Spleen (tissue), 11 donors: ENCODE data around the gene LIN7A. TPM values are rescaled to one million over a fixed set of nuclear protein-coding genes. Genes with fewer than 3 reads are reported as not detected.

Experiments
- DNase-seq: peaks from one replicate; pipeline ENCODE4 v3.0.0-alpha.2; 2020
- H3K27ac ChIP-seq, 8 donors: fragments of 200-600 bp; sonication (generic) in 7 of 8; 1 replicate in 4 of 8; 2 replicates in 4 of 8; pipeline versions ENCODE4 v1.5.0 to v1.8.0; 2016 to 2021; ENCODE audit warnings: inconsistent platforms in 4 of 8, mild to moderate bottlenecking in 4 of 8, moderate library complexity in 1 of 8
- H3K27me3 ChIP-seq, 7 donors: fragments of 200-600 bp; sonication (generic) in 6 of 7; replicated peaks in 1 of 7; 1 replicate in 4 of 7; 2 replicates in 3 of 7; pipeline versions ENCODE4 v1.5.0 to v1.8.0; 2016 to 2021; ENCODE audit warnings: inconsistent platforms in 3 of 7, mild to moderate bottlenecking in 1 of 7
- H3K36me3 ChIP-seq, 6 donors: fragments of 200-600 bp; sonication (generic) in 5 of 6; 1 replicate in 4 of 6; 2 replicates in 2 of 6; pipeline versions ENCODE4 v1.5.0 to v1.8.0; 2016 to 2021; ENCODE audit warnings: inconsistent platforms in 2 of 6
- H3K4me1 ChIP-seq, 6 donors: fragments of 200-600 bp; sonication (generic) in 5 of 6; 1 replicate in 3 of 6; 2 replicates in 3 of 6; pipeline versions ENCODE4 v1.5.0 to v1.8.0; 2016 to 2021; ENCODE audit warnings: inconsistent platforms in 3 of 6
- H3K4me3 ChIP-seq, 8 donors: fragments of 200-600 bp; sonication (generic) in 7 of 8; 1 replicate in 4 of 8; 2 replicates in 4 of 8; pipeline versions ENCODE4 v1.5.0 to v1.8.0; 2016 to 2021; ENCODE audit warnings: inconsistent platforms in 4 of 8, mild to moderate bottlenecking in 4 of 8, moderate library complexity in 2 of 8
- H3K9me3 ChIP-seq, 8 donors: fragments of 200-600 bp; sonication (generic) in 7 of 8; 1 replicate in 4 of 8; 2 replicates in 4 of 8; pipeline versions ENCODE4 v1.5.0 to v1.8.0; 2016 to 2021; ENCODE audit warnings: inconsistent platforms in 4 of 8
- POLR2A ChIP-seq, 3 donors: fragments of 450-650 bp; IDR thresholded peaks; one replicate each; pipeline ENCODE4 v1.5.1; 2017; ENCODE audit warnings: antibody characterized with exemption in 3 of 3, mild to moderate bottlenecking in 1 of 3
- POLR2AphosphoS5 ChIP-seq, 3 donors: sonication (generic); formaldehyde crosslinking; IDR thresholded peaks; one replicate each; pipeline ENCODE4 v1.5.1; 2017; ENCODE audit warnings: antibody characterized with exemption in 3 of 3
- WGBS, 5 donors: extraction: QIAGEN DNeasy Blood & Tissue Kit in 3 of 5; methylation state at CpG; one replicate each; pipeline versions ENCODE4 v1.1.5 to v1.1.7; 2013 to 2018; 5-methylcytosine and 5-hydroxymethylcytosine counted together
- intact Hi-C: fragments of 100-400 bp; cut with DNase I; formaldehyde crosslinking; loops from one replicate; pipeline ENCODE4 v1.15.0; 2023; ENCODE audit warnings: low total_unique reads
- polyA plus RNA-seq, 3 donors: library from polyadenylated mRNA; stranded (reverse); fragments of 200-250 nt; gene quantifications; one replicate each; pipeline ENCODE4 v1.2.1, GENCODE V29; 2013
- total RNA-seq, 7 donors: library from RNA; depleted of rRNA in 3 of 7; stranded (reverse); fragments of >200 nt in 3 of 7; fragmentation: NEBNext Ultra II Directional in 4 of 7; extraction: Animal tissue kit (Norgen Biotek cat#: 25700) in 4 of 7; gene quantifications; one replicate each; pipeline versions ENCODE4 v1.1.0 to v1.2.1, GENCODE V29; 2016 to 2021
- TF ChIP-seq, protein P1 (sequence below), 11 experiments: fragments of 200-600 bp in 7 of 11; fragments of 450-650 bp in 4 of 11; sonication (generic) in 4 of 11; IDR thresholded peaks in 8 of 11; conservative IDR thresholded peaks in 3 of 11; 1 replicate in 7 of 11; 2 replicates in 4 of 11; pipeline versions ENCODE4 v1.4.0 to v1.8.0; 2016 to 2021; ENCODE audit warnings: antibody characterized with exemption in 11 of 11, inconsistent platforms in 4 of 11, mild to moderate bottlenecking in 1 of 11
- donor health status: healthy with polysubstance abuse.
- donor health status: DM: no; HTN: no; CAD: no; lungs with moderate emphysema.
- donor health status: DM: no; HTN: no; CAD: no.
- donor health status: Bipolar disorder and iron deficiency.
- donor health status: healthy.
- donor health status: DM: no; HTN: no; CAD: no.
- donor health status: DM: yes; HTN: yes; CAD: no.

The LIN7A gene
- total and polyA plus RNA-seq, 10 donors: 1.7 to 31.6 (median 13.1) TPM

DNA sequence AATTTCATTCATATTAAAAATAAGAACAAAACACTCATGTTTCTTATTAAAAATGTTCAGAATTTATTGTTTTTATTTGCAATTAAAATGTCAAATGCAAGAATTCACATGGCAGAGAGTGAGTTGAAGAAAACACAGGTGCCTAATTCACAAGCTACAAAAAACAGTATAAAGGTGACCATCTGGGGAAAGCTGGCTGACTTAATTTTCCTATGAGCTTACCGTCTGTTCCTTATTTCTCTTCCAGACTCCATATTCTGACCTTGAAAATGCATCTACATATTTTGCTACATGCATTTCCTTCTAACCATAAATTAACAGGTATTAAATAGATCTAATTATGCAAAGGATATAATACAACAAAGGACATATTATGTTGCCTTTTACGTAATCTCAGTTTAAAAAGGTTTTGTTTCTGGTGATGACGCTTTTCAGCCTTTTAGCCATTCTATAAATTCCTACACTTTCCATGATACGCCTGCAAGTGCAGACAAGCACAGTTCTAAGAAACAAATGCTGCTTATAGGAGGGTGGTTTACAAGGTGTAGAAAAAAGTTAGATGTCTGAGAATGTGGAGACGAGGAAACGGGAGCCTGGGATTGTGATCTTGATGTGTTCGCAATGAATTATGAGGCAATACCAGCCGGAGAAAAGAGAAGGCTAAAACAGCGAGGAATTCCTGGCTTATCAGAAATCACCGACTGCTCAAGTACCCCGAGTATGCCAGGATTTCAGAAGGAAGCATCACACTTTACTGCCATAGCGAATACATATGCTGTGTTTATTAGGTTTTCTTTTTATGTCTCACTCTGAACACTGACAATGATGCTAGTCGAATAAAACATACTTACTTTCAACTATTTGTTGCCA lies 24.6 kb downstream of the LIN7A start:
- no peak for DNase-seq
- Histone ChIP-seq H3K9me3 (no peaks in the 10 kb centered on the region), H3K36me3 (no peaks in the 10 kb centered on the region), H3K27me3 (no peaks in the 10 kb centered on the region), H3K4me1 (no peaks in the 10 kb centered on the region), H3K4me3 (no peak overlapping the region), H3K27ac (no peak overlapping the region)
- intact Hi-C loops: no loop called here
- 77 to 81% (median 80%) methylated on average over 13 of the region's 13 CpGs for WGBS, 5 donors
- TF ChIP-seq POLR2A (IDR thresholded peaks at IDR 0.05): no peak

- Histone ChIP-seq H3K27me3 (no peaks in the 10 kb centered on the region), H3K27ac (no peak overlapping the region), H3K4me1 (no peaks in the 10 kb centered on the region), H3K36me3 (no peaks in the 10 kb centered on the region), H3K9me3 (no peaks in the 10 kb centered on the region), H3K4me3 (no peak overlapping the region)
- intact Hi-C loops: no loop called here
- no peak for DNase-seq
- WGBS, 5 donors: 90 to 91% (median 90%) methylated on average over 6 of the region's 6 CpGs
- no peak for TF ChIP-seq POLR2AphosphoS5 (IDR thresholded peaks at IDR 0.05)
- TF ChIP-seq, protein P1, sequence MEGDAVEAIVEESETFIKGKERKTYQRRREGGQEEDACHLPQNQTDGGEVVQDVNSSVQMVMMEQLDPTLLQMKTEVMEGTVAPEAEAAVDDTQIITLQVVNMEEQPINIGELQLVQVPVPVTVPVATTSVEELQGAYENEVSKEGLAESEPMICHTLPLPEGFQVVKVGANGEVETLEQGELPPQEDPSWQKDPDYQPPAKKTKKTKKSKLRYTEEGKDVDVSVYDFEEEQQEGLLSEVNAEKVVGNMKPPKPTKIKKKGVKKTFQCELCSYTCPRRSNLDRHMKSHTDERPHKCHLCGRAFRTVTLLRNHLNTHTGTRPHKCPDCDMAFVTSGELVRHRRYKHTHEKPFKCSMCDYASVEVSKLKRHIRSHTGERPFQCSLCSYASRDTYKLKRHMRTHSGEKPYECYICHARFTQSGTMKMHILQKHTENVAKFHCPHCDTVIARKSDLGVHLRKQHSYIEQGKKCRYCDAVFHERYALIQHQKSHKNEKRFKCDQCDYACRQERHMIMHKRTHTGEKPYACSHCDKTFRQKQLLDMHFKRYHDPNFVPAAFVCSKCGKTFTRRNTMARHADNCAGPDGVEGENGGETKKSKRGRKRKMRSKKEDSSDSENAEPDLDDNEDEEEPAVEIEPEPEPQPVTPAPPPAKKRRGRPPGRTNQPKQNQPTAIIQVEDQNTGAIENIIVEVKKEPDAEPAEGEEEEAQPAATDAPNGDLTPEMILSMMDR (IDR thresholded peaks at IDR 0.05 in 8 of 11, conservative IDR thresholded peaks at IDR 0.05 in 3 of 11): no peak
- TF ChIP-seq POLR2A (IDR thresholded peaks at IDR 0.05): no peak
These were observed 28.4 kb downstream of the LIN7A start for GRCh38 chr12:80909370-80909769.

DNA sequence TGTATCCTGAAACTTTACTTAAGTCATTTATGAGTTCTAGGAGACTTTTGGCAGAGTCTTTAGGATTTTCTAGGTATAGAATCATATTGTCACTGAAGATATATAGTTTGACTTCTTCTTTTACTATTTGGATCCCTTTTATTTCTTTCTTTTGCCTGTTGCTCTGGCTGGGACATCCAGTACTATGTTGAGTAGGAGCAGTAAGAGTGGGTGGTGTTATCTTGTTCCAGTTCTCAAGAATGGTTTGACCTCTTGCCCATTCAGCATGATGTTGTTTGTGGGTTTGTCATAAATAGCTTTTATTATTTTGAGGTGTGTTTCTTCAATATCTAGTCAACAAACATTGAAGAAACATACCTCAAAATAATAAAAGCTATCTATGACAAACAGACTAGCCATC lies 35.0 kb downstream of the LIN7A start:
- TF ChIP-seq, protein P1 (IDR thresholded peaks at IDR 0.05 in 8 of 11, conservative IDR thresholded peaks at IDR 0.05 in 3 of 11): no peak
- TF ChIP-seq POLR2AphosphoS5 (IDR thresholded peaks at IDR 0.05): no peak
- no peak for TF ChIP-seq POLR2A (IDR thresholded peaks at IDR 0.05)
- H3K36me3 ChIP-seq: no peaks in the 10 kb centered on the region
- H3K4me1 ChIP-seq: no peaks in the 10 kb centered on the region
- no peak overlapping the region for H3K27ac ChIP-seq
- H3K4me3 ChIP-seq: no peak overlapping the region
- DNase-seq: no peak
- intact Hi-C loops: no loop called here
- H3K9me3 ChIP-seq: no peaks in the 10 kb centered on the region
- H3K27me3 ChIP-seq: no peaks in the 10 kb centered on the region

GRCh38 chr12:80901661-80902060 lies 36.1 kb downstream of the LIN7A start:
- Histone ChIP-seq H3K36me3 (no peaks in the 10 kb centered on the region), H3K27me3 (no peaks in the 10 kb centered on the region), H3K4me1 (no peaks in the 10 kb centered on the region), H3K27ac (no peak overlapping the region), H3K4me3 (no peak overlapping the region), H3K9me3 (no peaks in the 10 kb centered on the region)
- intact Hi-C loops: no loop called here
- TF ChIP-seq, protein P1 (IDR thresholded peaks at IDR 0.05 in 8 of 11, conservative IDR thresholded peaks at IDR 0.05 in 3 of 11): no peak
- TF ChIP-seq POLR2A (IDR thresholded peaks at IDR 0.05) (no peak), POLR2AphosphoS5 (IDR thresholded peaks at IDR 0.05) (no peak)
- no peak for DNase-seq
- 28 to 49% (median 33%) methylated on average over 1 of the region's 1 CpG for WGBS, 5 donors
